CD14-positive monocyte (primary cell): ENCODE data around the gene TRAF3IP3. TPM values are rescaled to one million over a fixed set of nuclear protein-coding genes. Genes with fewer than 3 reads are reported as not detected.

ENCODE experiments used
- DNase-seq, 3 donors: peaks; one replicate each; pipeline ENCODE4 v3.0.0-alpha.2; 2011 to 2022
- H2AFZ ChIP-seq: 2 replicates; pipeline ENCODE4 v1.6.0; 2012; ENCODE audit warnings: mild to moderate bottlenecking, low read depth, low read length, inconsistent platforms; ENCODE audit not compliant: insufficient read depth, poor library complexity, severe bottlenecking
- H3K27ac ChIP-seq, 2 donors: 1 replicate in 1 of 2; 2 replicates in 1 of 2; pipeline ENCODE4 v1.5.1; 2012 to 2013; ENCODE audit warnings: low read length in 2 of 2, control low read depth in 1 of 2, inconsistent platforms in 1 of 2, low read depth in 1 of 2, mild to moderate bottlenecking in 1 of 2
- H3K27me3 ChIP-seq, 2 donors: one replicate each; pipeline versions ENCODE4 v1.6.0 to v1.6.1; 2011 to 2013; ENCODE audit warnings: low read length in 2 of 2; ENCODE audit not compliant: control insufficient read depth in 2 of 2, insufficient read depth in 2 of 2
- H3K36me3 ChIP-seq, 2 donors: replicated peaks in 1 of 2; 1 replicate in 1 of 2; 2 replicates in 1 of 2; pipeline versions ENCODE4 v1.5.1 to v1.6.1; 2012 to 2013; ENCODE audit warnings: low read length in 2 of 2, control low read depth in 1 of 2, inconsistent platforms in 1 of 2, mild to moderate bottlenecking in 1 of 2; ENCODE audit not compliant: insufficient read depth in 2 of 2, control insufficient read depth in 1 of 2
- H3K4me1 ChIP-seq, 2 donors: 1 replicate in 1 of 2; 2 replicates in 1 of 2; pipeline versions ENCODE4 v1.5.1 to v1.6.1; 2012 to 2013; ENCODE audit warnings: low read length in 2 of 2, control low read depth in 1 of 2, inconsistent platforms in 1 of 2, mild to moderate bottlenecking in 1 of 2, moderate library complexity in 1 of 2; ENCODE audit not compliant: insufficient read depth in 2 of 2, control insufficient read depth in 1 of 2
- H3K4me2 ChIP-seq: replicated peaks from 2 replicates; pipeline ENCODE3; 2012; ENCODE audit warnings: low read length, moderate library complexity, mild to moderate bottlenecking; ENCODE audit not compliant: poor library complexity, severe bottlenecking; ENCODE audit errors: extremely low read depth
- H3K4me3 ChIP-seq, 3 experiments: fragments of 200-600 bp in 1 of 3; sonication (generic) in 1 of 3; replicated peaks in 1 of 3; 1 replicate in 2 of 3; 2 replicates in 1 of 3; pipeline ENCODE4 v1.5.1; 2011 to 2013; ENCODE audit warnings: low read length in 3 of 3, mild to moderate bottlenecking in 3 of 3, control low read depth in 2 of 3, low read depth in 2 of 3, inconsistent platforms in 1 of 3, moderate library complexity in 1 of 3
- H3K79me2 ChIP-seq: 2 replicates; pipeline ENCODE4 v1.6.0; 2012; ENCODE audit warnings: mild to moderate bottlenecking, control low read depth, inconsistent platforms, low read length, moderate library complexity; ENCODE audit not compliant: insufficient read depth
- H3K9ac ChIP-seq: 2 replicates; pipeline ENCODE4 v1.6.0; 2017; ENCODE audit warnings: low read length, mild to moderate bottlenecking; ENCODE audit not compliant: insufficient read depth, poor library complexity, severe bottlenecking
- H3K9me3 ChIP-seq, 2 donors: replicated peaks in 1 of 2; 1 replicate in 1 of 2; 2 replicates in 1 of 2; pipeline versions ENCODE4 v1.5.1 to v1.6.1; 2012 to 2013; ENCODE audit warnings: low read length in 2 of 2, control low read depth in 1 of 2; ENCODE audit not compliant: control insufficient read depth in 1 of 2, insufficient read depth in 1 of 2
- H4K20me1 ChIP-seq: 2 replicates; pipeline ENCODE4 v1.6.0; 2012; ENCODE audit warnings: mild to moderate bottlenecking, low read length, control low read depth, moderate library complexity; ENCODE audit not compliant: insufficient read depth
- H3K27ac Mint-ChIP-seq, 7 donors: one replicate each; pipeline ENCODE4 v1.8.0; 2020; ENCODE audit warnings: mild to moderate bottlenecking in 7 of 7, mixed read lengths in 7 of 7, moderate library complexity in 6 of 7, inconsistent platforms in 2 of 7
- H3K27me3 Mint-ChIP-seq, 3 donors: one replicate each; pipeline ENCODE4 v1.8.0; 2021 to 2022; ENCODE audit warnings: low read depth in 3 of 3, mild to moderate bottlenecking in 3 of 3, mixed read lengths in 3 of 3, moderate library complexity in 3 of 3, inconsistent platforms in 1 of 3
- H3K36me3 Mint-ChIP-seq, 2 donors: one replicate each; pipeline ENCODE4 v1.8.0; 2020; ENCODE audit warnings: mixed read lengths in 2 of 2, inconsistent platforms in 1 of 2, mild to moderate bottlenecking in 1 of 2
- H3K4me1 Mint-ChIP-seq: one replicate; pipeline ENCODE4 v1.8.0; 2020; ENCODE audit warnings: mild to moderate bottlenecking, mixed read lengths
- H3K4me3 Mint-ChIP-seq, 2 donors: one replicate each; pipeline ENCODE4 v1.8.0; 2020; ENCODE audit warnings: mild to moderate bottlenecking in 2 of 2, mixed read lengths in 2 of 2, moderate library complexity in 1 of 2
- H3K9me3 Mint-ChIP-seq, 7 donors: one replicate each; pipeline ENCODE4 v1.8.0; 2020 to 2022; ENCODE audit warnings: mixed read lengths in 7 of 7, mild to moderate bottlenecking in 6 of 7, moderate library complexity in 6 of 7, inconsistent platforms in 2 of 7
- WGBS: methylation state at CpG from one replicate; pipeline ENCODE4 v1.1.5; 2013; ENCODE audit warnings: missing lambda C conversion rate; ENCODE audit not compliant: insufficient coverage; 5-methylcytosine and 5-hydroxymethylcytosine counted together
- intact Hi-C, 2 donors: fragments of 100-400 bp; cut with micrococcal nuclease; formaldehyde crosslinking; loops; one replicate each; pipeline versions ENCODE4 v1.15.0 to v1.15.1; 2023
- polyA plus RNA-seq, 3 donors: library from polyadenylated mRNA; depleted of rRNA in 1 of 3; unstranded in 2 of 3; stranded (reverse) in 1 of 3; fragments of 300-500 nt in 2 of 3; fragments of >200 nt in 1 of 3; fragmentation: Illumina TruSeq in 2 of 3; gene quantifications; 1 replicate in 2 of 3; 2 replicates in 1 of 3; pipeline ENCODE4 v1.2.3, GENCODE V29; 2012 to 2021
- TF ChIP-seq, protein P1 (sequence below): fragments of 200-600 bp; IDR thresholded peaks from one replicate; pipeline ENCODE4 v1.8.0; 2022; ENCODE audit warnings: antibody characterized with exemption, mild to moderate bottlenecking

TRAF3IP3 gene
- polyA plus RNA-seq, 3 donors: 89.3 to 266 (median 111) TPM

- H3K4me1 Mint-ChIP-seq: peaks cover 7% of the 10 kb centered on the region
- TF ChIP-seq, protein P1, sequence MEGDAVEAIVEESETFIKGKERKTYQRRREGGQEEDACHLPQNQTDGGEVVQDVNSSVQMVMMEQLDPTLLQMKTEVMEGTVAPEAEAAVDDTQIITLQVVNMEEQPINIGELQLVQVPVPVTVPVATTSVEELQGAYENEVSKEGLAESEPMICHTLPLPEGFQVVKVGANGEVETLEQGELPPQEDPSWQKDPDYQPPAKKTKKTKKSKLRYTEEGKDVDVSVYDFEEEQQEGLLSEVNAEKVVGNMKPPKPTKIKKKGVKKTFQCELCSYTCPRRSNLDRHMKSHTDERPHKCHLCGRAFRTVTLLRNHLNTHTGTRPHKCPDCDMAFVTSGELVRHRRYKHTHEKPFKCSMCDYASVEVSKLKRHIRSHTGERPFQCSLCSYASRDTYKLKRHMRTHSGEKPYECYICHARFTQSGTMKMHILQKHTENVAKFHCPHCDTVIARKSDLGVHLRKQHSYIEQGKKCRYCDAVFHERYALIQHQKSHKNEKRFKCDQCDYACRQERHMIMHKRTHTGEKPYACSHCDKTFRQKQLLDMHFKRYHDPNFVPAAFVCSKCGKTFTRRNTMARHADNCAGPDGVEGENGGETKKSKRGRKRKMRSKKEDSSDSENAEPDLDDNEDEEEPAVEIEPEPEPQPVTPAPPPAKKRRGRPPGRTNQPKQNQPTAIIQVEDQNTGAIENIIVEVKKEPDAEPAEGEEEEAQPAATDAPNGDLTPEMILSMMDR: no peak
- Histone ChIP-seq H3K4me3 (no peak overlapping the region), H3K4me1 (no peaks in the 10 kb centered on the region), H3K79me2 (no peaks in the 10 kb centered on the region), H3K9me3 (no peaks in the 10 kb centered on the region), H3K27me3 (no peaks in the 10 kb centered on the region), H3K4me2 (no peak overlapping the region), H3K9ac (no peak overlapping the region), H4K20me1 (no peaks in the 10 kb centered on the region), H3K36me3 (no peaks in the 10 kb centered on the region), H2AFZ (no peak overlapping the region), H3K27ac (no peak overlapping the region)
- DNase-seq: no peak
- H3K27me3 Mint-ChIP-seq: no peaks in the 10 kb centered on the region
- intact Hi-C loops: no loop called here
- no peak overlapping the region for H3K4me3 Mint-ChIP-seq
- no peaks in the 10 kb centered on the region for H3K36me3 Mint-ChIP-seq
- H3K27ac Mint-ChIP-seq: no peak overlapping the region
- 100% methylated on average over 1 of the region's 2 CpGs for WGBS
- H3K9me3 Mint-ChIP-seq: no peaks in the 10 kb centered on the region
Observed at GRCh38 chr1:209717818-209718217, 38.0 kb upstream of the TRAF3IP3 start.

DNA sequence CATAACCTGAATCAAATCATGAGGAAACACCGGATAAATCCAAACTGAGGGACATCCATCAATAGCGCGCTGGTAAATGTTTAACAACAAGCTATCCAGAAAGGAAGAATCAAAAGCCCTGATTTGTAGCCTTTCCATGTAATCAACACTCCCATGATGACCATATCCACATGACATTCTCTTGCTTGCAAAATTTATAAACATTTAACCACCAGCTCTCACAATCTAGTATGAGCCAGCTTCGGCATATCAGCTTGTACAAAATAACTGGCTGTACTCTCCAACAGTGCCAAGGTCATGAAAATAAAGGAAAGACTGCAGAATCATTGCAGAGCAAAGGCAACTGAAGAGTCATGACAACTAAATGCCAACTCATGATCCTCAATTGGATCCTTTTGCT, 35.5 kb upstream of the TRAF3IP3 start:
- Histone ChIP-seq H2AFZ (no peak overlapping the region), H3K27me3 (no peaks in the 10 kb centered on the region), H4K20me1 (no peaks in the 10 kb centered on the region), H3K27ac (no peak overlapping the region), H3K79me2 (no peaks in the 10 kb centered on the region), H3K36me3 (no peaks in the 10 kb centered on the region), H3K4me2 (no peak overlapping the region), H3K9me3 (no peaks in the 10 kb centered on the region), H3K9ac (no peak overlapping the region), H3K4me3 (no peak overlapping the region), H3K4me1 (no peaks in the 10 kb centered on the region)
- H3K36me3 Mint-ChIP-seq: peaks cover 0 to 2% of the 10 kb centered on the region in 2 donors
- H3K27ac Mint-ChIP-seq: no peak overlapping the region
- 93% methylated on average over 4 of the region's 4 CpGs for WGBS
- no peak for DNase-seq
- peaks cover 0 to 2% (median 0%) of the 10 kb centered on the region in 3 donors for H3K27me3 Mint-ChIP-seq
- intact Hi-C loops: no loop called here
- H3K4me1 Mint-ChIP-seq: peaks cover 7% of the 10 kb centered on the region
- TF ChIP-seq, protein P1: no peak
- H3K4me3 Mint-ChIP-seq: no peak overlapping the region
- H3K9me3 Mint-ChIP-seq: no peaks in the 10 kb centered on the region
